Keratinocyte (primary cell): ENCODE measurements around the gene CYP2F1. TPM values are rescaled to one million over a fixed set of nuclear protein-coding genes. Genes with fewer than 3 reads are reported as not detected.
"Not testable (repeated sequence)": the region's sequence is repeated elsewhere in the genome, so short reads cannot be mapped to it uniquely, and the experiment has no call there.

ENCODE experiments used
- DNase-seq: peaks from one replicate; pipeline ENCODE4 v3.0.0-alpha.2; 2011; ENCODE audit warnings: low read depth, missing footprints, low spot score
- FAIRE-seq: peaks from 2 replicates; lab custom pipeline; 2011; peaks lifted over from hg19 to GRCh38; lab: Jason Lieb, UNC
- H2AFZ ChIP-seq: 2 replicates; pipeline ENCODE4 v1.6.0; 2012; ENCODE audit warnings: low read length, control low read depth, inconsistent platforms; ENCODE audit not compliant: control insufficient read depth
- H3K27ac ChIP-seq: 2 replicates; pipeline ENCODE4 v1.5.1; 2011; ENCODE audit warnings: low read length; ENCODE audit not compliant: control insufficient read depth, insufficient read depth
- H3K27me3 ChIP-seq: 3 replicates; pipeline ENCODE4 v1.6.0; 2011; ENCODE audit warnings: low read length; ENCODE audit not compliant: control insufficient read depth, insufficient read depth; ENCODE audit errors: extremely low read depth
- H3K36me3 ChIP-seq, 2 experiments: 2 replicates in 1 of 2; 3 replicates in 1 of 2; pipeline ENCODE4 v1.5.1; 2011; ENCODE audit warnings: low read length in 2 of 2, mild to moderate bottlenecking in 1 of 2; ENCODE audit not compliant: control insufficient read depth in 2 of 2, insufficient read depth in 2 of 2; ENCODE audit errors: extremely low read depth in 1 of 2
- H3K4me1 ChIP-seq: 3 replicates; pipeline ENCODE4 v1.5.1; 2011; ENCODE audit warnings: low read length; ENCODE audit not compliant: control insufficient read depth, insufficient read depth; ENCODE audit errors: extremely low read depth
- H3K4me2 ChIP-seq: 3 replicates; pipeline ENCODE4 v1.6.0; 2011; ENCODE audit warnings: low read depth, low read length; ENCODE audit not compliant: control insufficient read depth, insufficient read depth; ENCODE audit errors: extremely low read depth
- H3K4me3 ChIP-seq, 3 experiments: fragments of 200-600 bp in 1 of 3; sonication (generic) in 1 of 3; 2 replicates in 2 of 3; 3 replicates in 1 of 3; pipeline ENCODE4 v1.5.1; 2011 to 2016; ENCODE audit warnings: low read length in 3 of 3, mild to moderate bottlenecking in 3 of 3, control low read depth in 2 of 3, inconsistent platforms in 1 of 3, low read depth in 1 of 3, mixed read lengths in 1 of 3, mixed run types in 1 of 3, moderate library complexity in 1 of 3; ENCODE audit not compliant: control insufficient read depth in 2 of 3, insufficient read depth in 2 of 3; ENCODE audit errors: extremely low read depth in 1 of 3
- H3K79me2 ChIP-seq: 2 replicates; pipeline ENCODE4 v1.6.0; 2012; ENCODE audit warnings: low read length; ENCODE audit not compliant: control insufficient read depth, insufficient read depth
- H3K9ac ChIP-seq: 3 replicates; pipeline ENCODE4 v1.6.0; 2011; ENCODE audit warnings: low read length; ENCODE audit not compliant: control insufficient read depth, insufficient read depth; ENCODE audit errors: extremely low read depth
- H3K9me1 ChIP-seq: 3 replicates; pipeline ENCODE4 v1.6.0; 2011; ENCODE audit warnings: low read length; ENCODE audit not compliant: control insufficient read depth, insufficient read depth; ENCODE audit errors: extremely low read depth
- H3K9me3 ChIP-seq: 2 replicates; pipeline ENCODE4 v1.5.1; 2012; ENCODE audit warnings: low read depth, low read length; ENCODE audit not compliant: control insufficient read depth
- H4K20me1 ChIP-seq: 3 replicates; pipeline ENCODE4 v1.6.0; 2011; ENCODE audit warnings: low read length; ENCODE audit not compliant: control insufficient read depth, insufficient read depth; ENCODE audit errors: extremely low read depth
- EZH2 ChIP-seq: IDR thresholded peaks from one replicate; pipeline ENCODE4 v1.6.1; 2012; ENCODE audit warnings: inconsistent platforms, mild to moderate bottlenecking, low read length, moderate library complexity
- dilution Hi-C: fragments of 300-500 bp; cut with MboI; formaldehyde crosslinking; loops from one replicate; pipeline ENCODE4 v1.7.0; 2020; ENCODE audit warnings: low sequenced_read_pairs; ENCODE audit not compliant: extremely low pct_ligation_motif_present
- polyA plus RNA-seq, 5 experiments: library from polyadenylated mRNA; depleted of rRNA in 3 of 5; stranded (reverse) in 3 of 5; stranded (forward) in 1 of 5; unstranded in 1 of 5; fragments of >200 nt; gene quantifications; 1 replicate in 1 of 5; 2 replicates in 3 of 5; 3 replicates in 1 of 5; pipeline versions ENCODE4 v1.2.1 to v1.2.3, GENCODE V29; 2011 to 2012; ENCODE audit warnings: missing spikeins in 2 of 5, low read depth in 1 of 5, low replicate concordance in 1 of 5
- TF ChIP-seq, protein P1 (sequence below), 3 experiments: IDR thresholded peaks in 1 of 3; conservative IDR thresholded peaks in 1 of 3; optimal IDR thresholded peaks in 1 of 3; 2 replicates in 2 of 3; 3 replicates in 1 of 3; pipeline versions ENCODE3 to v1.5.1; 2011; ENCODE audit warnings: low read length in 3 of 3, mild to moderate bottlenecking in 3 of 3, moderate library complexity in 2 of 3, control low read depth in 1 of 3, inconsistent platforms in 1 of 3; ENCODE audit not compliant: insufficient read depth in 2 of 3; ENCODE audit errors: extremely low read depth in 1 of 3

CYP2F1 gene
- polyA plus RNA-seq, 1 donor (not counting 4 experiments of a cell fraction or from before 2014, with no cell fraction given): not detected

DNA sequence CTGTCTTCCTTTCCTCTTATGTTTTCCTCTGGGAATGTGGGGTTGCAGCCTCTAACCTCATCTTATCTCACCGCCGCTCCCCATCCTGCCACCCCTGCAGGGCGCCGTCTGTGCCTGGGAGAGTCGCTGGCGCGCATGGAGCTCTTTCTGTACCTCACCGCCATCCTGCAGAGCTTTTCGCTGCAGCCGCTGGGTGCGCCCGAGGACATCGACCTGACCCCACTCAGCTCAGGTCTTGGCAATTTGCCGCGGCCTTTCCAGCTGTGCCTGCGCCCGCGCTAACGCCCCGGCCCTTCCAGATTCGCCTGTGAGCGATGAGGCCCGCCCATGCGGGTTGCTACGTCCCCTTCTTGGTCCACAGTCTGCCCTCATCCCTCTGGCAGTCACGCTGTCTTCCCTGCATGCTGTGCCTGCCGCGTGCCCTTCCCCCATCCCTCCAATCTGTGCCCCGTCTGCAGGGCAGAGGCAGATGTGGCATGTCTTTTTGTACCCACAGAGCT is 13.6 kb downstream of the CYP2F1 start:
- TF ChIP-seq, protein P1, sequence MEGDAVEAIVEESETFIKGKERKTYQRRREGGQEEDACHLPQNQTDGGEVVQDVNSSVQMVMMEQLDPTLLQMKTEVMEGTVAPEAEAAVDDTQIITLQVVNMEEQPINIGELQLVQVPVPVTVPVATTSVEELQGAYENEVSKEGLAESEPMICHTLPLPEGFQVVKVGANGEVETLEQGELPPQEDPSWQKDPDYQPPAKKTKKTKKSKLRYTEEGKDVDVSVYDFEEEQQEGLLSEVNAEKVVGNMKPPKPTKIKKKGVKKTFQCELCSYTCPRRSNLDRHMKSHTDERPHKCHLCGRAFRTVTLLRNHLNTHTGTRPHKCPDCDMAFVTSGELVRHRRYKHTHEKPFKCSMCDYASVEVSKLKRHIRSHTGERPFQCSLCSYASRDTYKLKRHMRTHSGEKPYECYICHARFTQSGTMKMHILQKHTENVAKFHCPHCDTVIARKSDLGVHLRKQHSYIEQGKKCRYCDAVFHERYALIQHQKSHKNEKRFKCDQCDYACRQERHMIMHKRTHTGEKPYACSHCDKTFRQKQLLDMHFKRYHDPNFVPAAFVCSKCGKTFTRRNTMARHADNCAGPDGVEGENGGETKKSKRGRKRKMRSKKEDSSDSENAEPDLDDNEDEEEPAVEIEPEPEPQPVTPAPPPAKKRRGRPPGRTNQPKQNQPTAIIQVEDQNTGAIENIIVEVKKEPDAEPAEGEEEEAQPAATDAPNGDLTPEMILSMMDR (optimal IDR thresholded peaks at IDR 0.05 in 1 of 3, IDR thresholded peaks at IDR 0.05 in 1 of 3, conservative IDR thresholded peaks at IDR 0.05 in 1 of 3; ENCODE audit: extremely low read depth in 1 of 3, insufficient read depth in 2 of 3, low read length in 3 of 3): peak in 1 of 3 experiments; percentile 22
- H3K9me1 ChIP-seq, H2AFZ ChIP-seq, H4K20me1 ChIP-seq, H3K27me3 ChIP-seq, H3K4me3 ChIP-seq, H3K79me2 ChIP-seq, H3K9me3 ChIP-seq, DNase-seq, dilution Hi-C loops, H3K9ac ChIP-seq, H3K36me3 ChIP-seq, H3K4me1 ChIP-seq, H3K27ac ChIP-seq: not testable (repeated sequence)
- peak overlapping the region; percentile 27 for H3K4me2 ChIP-seq
- peak; percentile 26 for FAIRE-seq

DNA sequence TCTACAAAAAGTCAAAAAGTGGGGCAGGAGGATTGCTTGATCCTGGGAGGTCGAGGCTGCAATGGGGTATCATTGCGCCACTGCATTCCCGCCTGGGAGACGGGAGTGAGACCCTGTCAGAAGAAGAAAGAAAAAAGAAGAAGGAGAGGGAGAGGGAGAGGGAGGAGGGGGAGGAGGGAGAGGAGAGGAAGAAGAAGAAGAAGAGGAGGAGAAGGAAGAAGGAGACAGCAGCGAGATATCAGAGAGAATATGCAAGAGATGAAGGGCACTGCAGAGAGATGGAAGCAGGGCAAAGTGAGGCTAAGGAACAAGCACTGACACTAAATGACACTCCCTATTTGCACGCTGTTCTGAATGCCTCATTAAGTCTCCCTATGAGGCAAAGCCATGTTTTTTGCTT is 14.5 kb downstream of the CYP2F1 start:
- Histone ChIP-seq H3K79me2 (no peaks in the 10 kb centered on the region), H3K4me3 (no peak overlapping the region), H3K9ac (no peak overlapping the region), H3K4me2 (no peak overlapping the region), H3K27ac (no peak overlapping the region), H3K9me3 (no peaks in the 10 kb centered on the region), H4K20me1 (no peaks in the 10 kb centered on the region), H2AFZ (no peak overlapping the region), H3K4me1 (peaks cover 2% of the 10 kb centered on the region), H3K36me3 (no peaks in the 10 kb centered on the region), H3K27me3 (peaks cover 3% of the 10 kb centered on the region), H3K9me1 (no peaks in the 10 kb centered on the region)
- TF ChIP-seq, protein P1 (optimal IDR thresholded peaks at IDR 0.05 in 1 of 3, IDR thresholded peaks at IDR 0.05 in 1 of 3, conservative IDR thresholded peaks at IDR 0.05 in 1 of 3; ENCODE audit: extremely low read depth in 1 of 3, insufficient read depth in 2 of 3, low read length in 3 of 3): no peak
- TF ChIP-seq EZH2: no peak
- FAIRE-seq (no peak), DNase-seq (no peak)
- dilution Hi-C loops: no loop called here
